B cell (primary cell): Measurements from ENCODE around the gene QRFP. TPM values are rescaled to one million over a fixed set of nuclear protein-coding genes. Genes with fewer than 3 reads are reported as not detected.

Experiments used
- ATAC-seq: fragments of 200-7000 bp; cut with Tn5 transposase; one replicate; pipeline ENCODE4 v1.10.0; 2021; ENCODE audit warnings: low read depth, mild to moderate bottlenecking, moderate number of reproducible peaks, moderate library complexity
- CTCF ChIA-PET: fragments of 350-600 bp; sonication (Branson Sonifier 250); formaldehyde crosslinking; loops from one replicate; lab custom pipeline; 2021; ENCODE audit warnings: antibody characterized with exemption, inconsistent platforms; lab: Charles Lee
- POLR2A ChIA-PET: fragments of 350-600 bp; sonication (Branson Sonifier 250); formaldehyde crosslinking; loops from one replicate; lab custom pipeline; 2021; ENCODE audit warnings: antibody characterized with exemption; lab: Charles Lee
- DNase-seq: peaks from one replicate; pipeline ENCODE4 v3.0.0; 2013
- H2AFZ ChIP-seq: 2 replicates; pipeline ENCODE4 v1.6.1; 2012; ENCODE audit warnings: mild to moderate bottlenecking, low read depth, low read length; ENCODE audit not compliant: insufficient read depth, poor library complexity, severe bottlenecking
- H3K27ac ChIP-seq, 2 donors: 1 replicate in 1 of 2; 2 replicates in 1 of 2; pipeline ENCODE4 v1.5.1; 2012 to 2013; ENCODE audit warnings: low read length in 2 of 2, mild to moderate bottlenecking in 2 of 2, moderate library complexity in 1 of 2
- H3K27me3 ChIP-seq, 4 experiments: fragments of 200-600 bp in 1 of 4; sonication (generic) in 1 of 4; replicated peaks in 1 of 4; 1 replicate in 2 of 4; 2 replicates in 2 of 4; pipeline versions ENCODE4 v1.6.1 to v1.7.0; 2013 to 2016; ENCODE audit warnings: low read length in 3 of 4, mild to moderate bottlenecking in 2 of 4, mixed read lengths in 1 of 4, moderate library complexity in 1 of 4; ENCODE audit not compliant: insufficient read depth in 4 of 4, control insufficient read depth in 3 of 4; ENCODE audit errors: control extremely low read depth in 1 of 4
- H3K36me3 ChIP-seq, 2 experiments: replicated peaks in 1 of 2; 1 replicate in 1 of 2; 2 replicates in 1 of 2; pipeline versions ENCODE4 v1.6.1 to v1.7.1; 2013; ENCODE audit warnings: low read length in 1 of 2; ENCODE audit not compliant: insufficient read depth in 2 of 2, control insufficient read depth in 1 of 2; ENCODE audit errors: control extremely low read depth in 1 of 2, extremely low read depth in 1 of 2
- H3K4me1 ChIP-seq, 2 donors: fragments of 200-600 bp in 1 of 2; sonication (generic) in 1 of 2; 1 replicate in 1 of 2; 2 replicates in 1 of 2; pipeline versions ENCODE4 v1.5.1 to v1.6.1; 2013 to 2017; ENCODE audit warnings: low read length in 2 of 2; ENCODE audit not compliant: control insufficient read depth in 2 of 2, insufficient read depth in 2 of 2
- H3K4me2 ChIP-seq: replicated peaks from 2 replicates; pipeline ENCODE3; 2012; ENCODE audit warnings: mild to moderate bottlenecking, low read depth, low read length; ENCODE audit not compliant: poor library complexity, severe bottlenecking
- H3K4me3 ChIP-seq, 5 experiments: fragments of 200-600 bp in 1 of 5; sonication (generic) in 1 of 5; 1 replicate in 3 of 5; 2 replicates in 2 of 5; pipeline versions ENCODE4 v1.5.1 to v1.7.0; 2011 to 2016; ENCODE audit warnings: low read length in 4 of 5, mild to moderate bottlenecking in 4 of 5, low read depth in 2 of 5, control low read depth in 1 of 5, moderate library complexity in 1 of 5; ENCODE audit not compliant: insufficient read depth in 1 of 5; ENCODE audit errors: control extremely low read depth in 1 of 5, extremely low read depth in 1 of 5
- H3K79me2 ChIP-seq: fragments of 200-600 bp; sonication (generic); one replicate; pipeline ENCODE4 v1.6.0; 2016; ENCODE audit warnings: low read length; ENCODE audit not compliant: control insufficient read depth, insufficient read depth
- H3K9ac ChIP-seq: fragments of 200-600 bp; sonication (generic); 2 replicates; pipeline ENCODE4 v1.6.1; 2017; ENCODE audit warnings: mild to moderate bottlenecking, low read length, moderate library complexity
- H3K9me3 ChIP-seq, 3 donors: one replicate each; pipeline versions ENCODE4 v1.6.1 to v1.7.1; 2013; ENCODE audit warnings: low read length in 2 of 3; ENCODE audit not compliant: control insufficient read depth in 2 of 3, insufficient read depth in 1 of 3; ENCODE audit errors: control extremely low read depth in 1 of 3
- H4K20me1 ChIP-seq: 2 replicates; pipeline ENCODE4 v1.6.0; 2012; ENCODE audit warnings: mild to moderate bottlenecking, low read length; ENCODE audit not compliant: insufficient read depth, control insufficient read depth, poor library complexity, severe bottlenecking
- H3K27ac Mint-ChIP-seq: one replicate; pipeline ENCODE4 v1.8.0; 2021; ENCODE audit warnings: mixed read lengths
- H3K27me3 Mint-ChIP-seq: one replicate; pipeline ENCODE4 v1.8.0; 2021; ENCODE audit warnings: mixed read lengths
- H3K4me1 Mint-ChIP-seq: one replicate; pipeline ENCODE4 v1.8.0; 2021; ENCODE audit warnings: mixed read lengths
- H3K4me3 Mint-ChIP-seq: one replicate; pipeline ENCODE4 v1.8.0; 2021; ENCODE audit warnings: mixed read lengths
- H3K9me3 Mint-ChIP-seq: one replicate; pipeline ENCODE4 v1.8.0; 2022; ENCODE audit warnings: mixed read lengths; ENCODE audit not compliant: insufficient read depth
- EZH2 ChIP-seq: IDR thresholded peaks from 2 replicates; pipeline ENCODE4 v1.6.1; 2012; ENCODE audit warnings: borderline replicate concordance, low read depth, mild to moderate bottlenecking, moderate library complexity, low read length; ENCODE audit not compliant: insufficient read depth, poor library complexity, severe bottlenecking
- WGBS: methylation state at CpG from one replicate; pipeline ENCODE4 v1.1.5; 2013; ENCODE audit warnings: missing lambda C conversion rate; ENCODE audit not compliant: insufficient coverage; 5-methylcytosine and 5-hydroxymethylcytosine counted together
- intact Hi-C: fragments of 100-400 bp; cut with micrococcal nuclease; formaldehyde crosslinking; loops from one replicate; pipeline ENCODE4 v1.10.0; 2022
- polyA plus RNA-seq: library from polyadenylated mRNA; depleted of rRNA; stranded (reverse); fragments of >200 nt; gene quantifications from 2 replicates; pipeline ENCODE4 v1.2.3, GENCODE V29; 2012
- total RNA-seq, 2 donors: library from RNA; stranded (reverse); fragments of 120-200 nt in 1 of 2; gene quantifications; 1 replicate in 1 of 2; 2 replicates in 1 of 2; pipeline versions ENCODE4 v1.2.3 to v1.2.4, GENCODE V29; 2013 to 2022
- TF ChIP-seq, protein P1 (sequence below): fragments of 200-600 bp; IDR thresholded peaks from one replicate; pipeline ENCODE4 v1.8.0; 2022; ENCODE audit warnings: antibody characterized with exemption, mild to moderate bottlenecking

Gene QRFP
- total and polyA plus RNA-seq, 2 donors (not counting 1 experiment from before 2014, with no cell fraction given), result 0.07 TPM; not detected in 1

DNA sequence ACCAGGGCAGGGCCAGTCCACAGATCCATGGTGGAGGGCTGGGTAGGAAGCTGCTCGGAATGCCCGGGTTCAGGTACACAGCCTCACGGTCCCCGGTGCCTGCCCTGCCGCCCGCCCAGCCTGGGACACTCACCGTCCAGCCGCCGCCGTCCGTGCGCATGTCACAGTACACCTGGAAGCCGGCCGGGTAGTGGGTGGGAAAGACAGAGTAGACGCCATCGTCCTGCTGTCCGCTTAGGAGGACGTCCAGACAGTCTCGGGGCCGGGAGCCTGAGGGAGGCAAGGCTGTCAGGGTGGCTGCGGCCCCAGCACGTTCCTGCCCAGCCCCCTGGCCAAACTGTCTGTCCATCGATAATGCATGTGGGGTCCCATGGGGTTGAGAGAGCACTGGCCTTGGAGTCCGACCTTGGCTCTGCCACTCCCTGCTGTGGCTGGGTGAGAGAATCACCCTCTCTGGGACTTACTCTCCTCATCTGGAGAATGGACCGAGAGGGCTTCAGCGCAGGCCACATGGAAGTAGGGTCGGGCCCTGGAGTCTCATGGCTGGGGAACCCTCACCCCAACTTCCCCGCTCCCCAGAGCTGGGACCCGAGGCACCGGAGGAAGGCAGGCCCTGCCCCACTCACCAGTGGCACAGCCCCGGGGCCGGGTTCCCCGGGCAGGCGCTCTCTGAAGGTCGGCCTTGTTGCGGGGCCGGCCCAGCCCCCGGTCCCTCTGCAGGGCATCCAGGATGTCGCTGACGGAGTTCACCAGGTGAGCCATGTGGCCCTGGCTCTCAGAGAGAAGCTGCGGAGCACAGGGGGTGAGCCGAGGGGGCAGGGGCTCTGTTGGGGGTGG lies 27.2 kb upstream of the QRFP start:
- H3K27ac ChIP-seq, result no peak overlapping the region
- H3K9me3 Mint-ChIP-seq, result no peaks in the 10 kb centered on the region
- H3K4me1 ChIP-seq, result peaks cover 0 to 7% of the 10 kb centered on the region in 2 donors
- WGBS, result 92% methylated on average over 36 of the region's 42 CpGs
- H3K9ac ChIP-seq, result no peak overlapping the region
- no peaks in the 10 kb centered on the region for H3K79me2 ChIP-seq
- peaks cover 31% of the 10 kb centered on the region for H3K27me3 Mint-ChIP-seq
- no peak for DNase-seq
- no peak overlapping the region for H3K4me3 ChIP-seq
- H3K27me3 ChIP-seq, result peaks cover 0 to 3% (median 1%) of the 10 kb centered on the region in 4 experiments
- ChIA-PET CTCF (no interaction called here), POLR2A (no interaction called here)
- TF ChIP-seq EZH2, result no peak
- TF ChIP-seq, protein P1, sequence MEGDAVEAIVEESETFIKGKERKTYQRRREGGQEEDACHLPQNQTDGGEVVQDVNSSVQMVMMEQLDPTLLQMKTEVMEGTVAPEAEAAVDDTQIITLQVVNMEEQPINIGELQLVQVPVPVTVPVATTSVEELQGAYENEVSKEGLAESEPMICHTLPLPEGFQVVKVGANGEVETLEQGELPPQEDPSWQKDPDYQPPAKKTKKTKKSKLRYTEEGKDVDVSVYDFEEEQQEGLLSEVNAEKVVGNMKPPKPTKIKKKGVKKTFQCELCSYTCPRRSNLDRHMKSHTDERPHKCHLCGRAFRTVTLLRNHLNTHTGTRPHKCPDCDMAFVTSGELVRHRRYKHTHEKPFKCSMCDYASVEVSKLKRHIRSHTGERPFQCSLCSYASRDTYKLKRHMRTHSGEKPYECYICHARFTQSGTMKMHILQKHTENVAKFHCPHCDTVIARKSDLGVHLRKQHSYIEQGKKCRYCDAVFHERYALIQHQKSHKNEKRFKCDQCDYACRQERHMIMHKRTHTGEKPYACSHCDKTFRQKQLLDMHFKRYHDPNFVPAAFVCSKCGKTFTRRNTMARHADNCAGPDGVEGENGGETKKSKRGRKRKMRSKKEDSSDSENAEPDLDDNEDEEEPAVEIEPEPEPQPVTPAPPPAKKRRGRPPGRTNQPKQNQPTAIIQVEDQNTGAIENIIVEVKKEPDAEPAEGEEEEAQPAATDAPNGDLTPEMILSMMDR, result no peak
- no peak overlapping the region for H2AFZ ChIP-seq
- H3K4me3 Mint-ChIP-seq, result no peak overlapping the region
- ATAC-seq, result no peak
- H3K4me2 ChIP-seq, result no peak overlapping the region
- H3K36me3 ChIP-seq, result no peaks in the 10 kb centered on the region
- H3K4me1 Mint-ChIP-seq, result peaks cover 11% of the 10 kb centered on the region
- no peaks in the 10 kb centered on the region for H4K20me1 ChIP-seq
- intact Hi-C loops, result no loop called here
- H3K9me3 ChIP-seq, result no peaks in the 10 kb centered on the region
- no peak overlapping the region for H3K27ac Mint-ChIP-seq

- H3K4me1 Mint-ChIP-seq, result peaks cover 9% of the 10 kb centered on the region
- 77% methylated on average over 13 of the region's 16 CpGs for WGBS
- no peak overlapping the region for H3K27ac ChIP-seq
- H3K9ac ChIP-seq, result no peak overlapping the region
- no peaks in the 10 kb centered on the region for H3K9me3 ChIP-seq
- H3K27ac Mint-ChIP-seq, result no peak overlapping the region
- peaks cover 0 to 7% of the 10 kb centered on the region in 2 donors for H3K4me1 ChIP-seq
- no peaks in the 10 kb centered on the region for H3K36me3 ChIP-seq
- DNase-seq, result no peak
- no peak for ATAC-seq
- H3K27me3 ChIP-seq, result peaks cover 0 to 3% (median 1%) of the 10 kb centered on the region in 4 experiments
- no peaks in the 10 kb centered on the region for H3K79me2 ChIP-seq
- no peaks in the 10 kb centered on the region for H3K9me3 Mint-ChIP-seq
- no peaks in the 10 kb centered on the region for H4K20me1 ChIP-seq
- TF ChIP-seq EZH2, result no peak
- TF ChIP-seq, protein P1, result no peak
- ChIA-PET CTCF (no interaction called here), POLR2A (no interaction called here)
- no peak overlapping the region for H3K4me3 Mint-ChIP-seq
- peaks cover 29% of the 10 kb centered on the region for H3K27me3 Mint-ChIP-seq
- H3K4me3 ChIP-seq, result no peak overlapping the region
- H2AFZ ChIP-seq, result no peak overlapping the region
- H3K4me2 ChIP-seq, result no peak overlapping the region
- intact Hi-C loops, result no loop called here
These were observed 26.4 kb upstream of the QRFP start for GRCh38 chr9:130922893-130923610.
